GM21526 (cell line): ENCODE results near the gene KBTBD3.
A peak's percentile ranks its signal among the peaks of the same experiment; 100 is the strongest.

Source experiments
- ATAC-seq: cut with Tn5 transposase; IDR thresholded peaks from one replicate; pipeline ENCODE4 v1.9.1; 2021; ENCODE audit warnings: moderate library complexity; ENCODE audit not compliant: unreplicated experiment, low FRiP score

Gene KBTBD3, protein sequence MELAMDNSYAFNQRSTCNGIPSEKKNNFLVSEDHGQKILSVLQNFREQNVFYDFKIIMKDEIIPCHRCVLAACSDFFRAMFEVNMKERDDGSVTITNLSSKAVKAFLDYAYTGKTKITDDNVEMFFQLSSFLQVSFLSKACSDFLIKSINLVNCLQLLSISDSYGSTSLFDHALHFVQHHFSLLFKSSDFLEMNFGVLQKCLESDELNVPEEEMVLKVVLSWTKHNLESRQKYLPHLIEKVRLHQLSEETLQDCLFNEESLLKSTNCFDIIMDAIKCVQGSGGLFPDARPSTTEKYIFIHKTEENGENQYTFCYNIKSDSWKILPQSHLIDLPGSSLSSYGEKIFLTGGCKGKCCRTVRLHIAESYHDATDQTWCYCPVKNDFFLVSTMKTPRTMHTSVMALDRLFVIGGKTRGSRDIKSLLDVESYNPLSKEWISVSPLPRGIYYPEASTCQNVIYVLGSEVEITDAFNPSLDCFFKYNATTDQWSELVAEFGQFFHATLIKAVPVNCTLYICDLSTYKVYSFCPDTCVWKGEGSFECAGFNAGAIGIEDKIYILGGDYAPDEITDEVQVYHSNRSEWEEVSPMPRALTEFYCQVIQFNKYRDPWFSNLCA

GRCh38 chr11:106076919-106077608 lies at the start of gene KBTBD3:
TSS of gene KBTBD3 (minus strand) at chr11:106077347. CDS start at chr11:106059097, 18,250 bp downstream.
- ATAC-seq, result peak; percentile 98

GRCh38 chr11:106121570-106122320 lies 44.6 kb upstream of the KBTBD3 start:
- ATAC-seq, result no peak

DNA sequence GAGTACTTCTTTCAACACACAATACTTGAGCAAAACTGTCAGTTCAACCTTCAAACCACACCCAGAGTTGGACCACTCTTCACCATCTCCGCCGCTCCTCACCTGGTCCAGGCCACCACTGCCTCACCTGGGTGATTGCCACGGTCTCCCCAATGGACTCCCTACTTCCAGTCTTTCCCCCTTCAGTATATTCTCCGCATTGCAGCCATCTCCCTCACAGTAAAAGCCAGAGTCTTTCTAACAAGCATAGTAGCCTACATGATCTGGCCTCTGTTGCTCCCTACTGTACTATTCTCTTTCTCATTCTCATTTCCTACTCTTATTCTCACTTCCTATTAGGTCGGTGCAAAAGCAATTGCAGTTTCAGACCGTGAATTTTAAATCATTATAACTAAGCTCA lies 28.8 kb upstream of the KBTBD3 start:
- no peak for ATAC-seq

- ATAC-seq, result no peak
These were observed 24.7 kb upstream of the KBTBD3 start for GRCh38 chr11:106101819-106102218.

DNA sequence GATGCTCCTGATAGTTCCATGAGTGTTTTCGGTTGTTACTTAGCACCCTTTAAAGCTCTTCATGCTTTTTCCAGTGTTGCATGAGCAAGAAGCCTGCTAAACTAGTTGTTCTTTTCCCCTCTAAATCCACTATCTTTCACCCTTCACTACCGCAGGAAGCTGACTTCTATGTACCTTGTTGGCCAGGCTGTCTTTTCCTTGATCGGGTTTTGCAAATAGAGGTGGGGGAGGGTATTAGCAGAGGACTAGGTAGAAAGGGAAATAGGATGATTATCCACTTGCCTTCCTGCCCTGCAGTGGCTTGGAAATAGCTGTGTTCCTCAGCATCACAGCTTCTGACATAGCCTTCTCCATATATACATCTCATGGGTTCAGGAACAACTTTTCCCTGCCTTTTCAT lies 24.2 kb upstream of the KBTBD3 start:
- ATAC-seq, result no peak

DNA sequence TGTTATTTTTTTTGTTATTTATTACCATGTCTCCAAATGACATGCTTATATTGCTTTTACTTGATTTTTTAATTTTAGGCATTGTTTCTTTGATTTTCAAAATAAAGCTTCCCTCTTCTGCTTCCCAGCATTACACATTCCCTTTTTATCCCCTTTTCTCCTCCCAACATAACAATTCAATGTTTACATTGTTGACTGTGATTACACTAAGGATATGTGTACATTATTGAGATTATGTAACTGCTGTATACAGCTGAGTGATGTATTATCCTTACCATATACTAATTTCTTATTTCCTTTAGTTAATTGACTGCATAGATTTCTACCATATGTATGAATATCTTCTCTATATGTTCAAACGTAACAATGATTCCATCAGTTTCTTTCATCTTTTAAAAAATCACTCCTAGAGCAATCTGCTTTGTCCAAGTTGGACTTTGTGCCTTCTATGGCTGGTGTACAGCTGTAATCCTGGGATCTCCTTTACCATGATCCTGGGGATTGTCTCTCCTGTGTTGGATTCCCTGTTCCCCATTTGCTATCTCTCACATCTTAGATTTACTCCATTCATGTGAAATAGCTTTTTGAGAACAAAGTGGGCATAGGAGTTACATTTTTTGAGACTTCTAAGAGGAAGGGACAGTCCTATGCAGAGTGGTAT lies 21.9 kb upstream of the KBTBD3 start:
- ATAC-seq, result no peak

GRCh38 chr11:106092446-106092845 lies 15.3 kb upstream of the KBTBD3 start:
- ATAC-seq, result peak; percentile 42

GRCh38 chr11:106091480-106092123 lies 14.5 kb upstream of the KBTBD3 start:
- peak; percentile 98 for ATAC-seq

DNA sequence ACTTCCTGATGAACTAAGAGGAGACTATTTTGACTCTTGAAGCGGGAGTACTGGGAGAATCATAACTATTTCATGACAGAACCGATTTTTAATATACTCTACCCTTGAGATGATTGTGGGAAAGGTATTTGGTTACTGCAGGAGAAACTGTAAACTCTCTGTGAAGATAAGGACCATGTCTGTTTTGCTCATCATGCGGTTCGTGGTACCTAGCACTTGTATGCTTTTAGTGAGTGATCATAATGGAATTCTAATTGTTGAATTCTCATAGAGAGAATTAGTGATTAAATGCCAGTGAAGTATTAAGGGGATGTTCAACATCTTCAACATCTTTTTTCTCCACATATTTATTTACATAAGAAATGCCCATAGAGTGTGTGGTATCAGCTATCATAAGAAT lies 11.7 kb upstream of the KBTBD3 start:
- ATAC-seq, result no peak

DNA sequence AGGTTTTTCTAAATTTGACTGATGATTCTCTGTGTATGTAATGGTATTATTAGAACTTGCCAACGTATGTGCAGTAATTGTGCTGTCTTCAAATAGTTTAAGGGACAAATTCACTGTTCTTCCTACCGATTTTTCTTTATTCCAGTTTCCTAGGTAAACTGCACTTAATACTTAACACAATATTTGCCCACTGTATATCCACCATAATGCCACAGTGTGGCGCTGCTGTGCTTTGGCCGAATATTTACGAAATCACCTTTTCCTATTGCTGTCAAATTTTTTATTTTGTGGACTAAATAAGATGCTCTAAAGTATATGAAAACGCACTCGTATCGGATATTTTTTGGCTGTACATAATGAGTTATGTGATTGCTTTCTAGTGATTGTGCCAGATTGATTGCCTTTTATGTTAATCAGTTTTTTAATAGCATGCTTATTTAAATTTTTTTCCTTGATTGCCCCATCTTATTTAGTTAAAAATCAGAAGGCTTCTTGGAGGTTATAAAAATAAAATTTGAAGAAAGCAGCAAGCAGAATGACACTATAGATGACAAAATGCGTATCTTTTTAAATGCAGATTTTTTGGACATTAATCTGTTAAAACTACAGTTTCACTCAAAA lies 10.8 kb upstream of the KBTBD3 start:
- peak; percentile 31 for ATAC-seq

- ATAC-seq, result no peak
These were observed 9.7 kb upstream of the KBTBD3 start for GRCh38 chr11:106086850-106087249.

DNA sequence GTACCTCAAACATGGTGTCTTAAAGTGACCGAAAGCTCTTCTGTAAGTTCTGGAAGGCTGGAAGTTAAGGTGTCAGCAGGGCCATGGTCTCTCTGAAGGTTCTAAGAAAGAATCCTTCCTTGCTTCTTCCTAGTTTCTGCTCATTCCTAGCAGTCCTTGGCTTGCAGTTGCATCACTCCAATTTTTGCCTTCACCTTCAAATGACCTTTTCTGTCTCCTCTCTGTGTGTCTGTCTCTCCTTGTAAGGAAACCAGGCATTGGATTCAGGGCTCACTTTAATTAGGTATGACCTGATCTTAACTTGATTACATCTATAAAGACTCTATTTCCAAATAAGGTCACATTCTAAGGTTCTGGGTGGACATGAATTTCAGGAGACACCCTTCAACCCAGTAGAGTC lies 9.0 kb upstream of the KBTBD3 start:
- ATAC-seq, result no peak

DNA sequence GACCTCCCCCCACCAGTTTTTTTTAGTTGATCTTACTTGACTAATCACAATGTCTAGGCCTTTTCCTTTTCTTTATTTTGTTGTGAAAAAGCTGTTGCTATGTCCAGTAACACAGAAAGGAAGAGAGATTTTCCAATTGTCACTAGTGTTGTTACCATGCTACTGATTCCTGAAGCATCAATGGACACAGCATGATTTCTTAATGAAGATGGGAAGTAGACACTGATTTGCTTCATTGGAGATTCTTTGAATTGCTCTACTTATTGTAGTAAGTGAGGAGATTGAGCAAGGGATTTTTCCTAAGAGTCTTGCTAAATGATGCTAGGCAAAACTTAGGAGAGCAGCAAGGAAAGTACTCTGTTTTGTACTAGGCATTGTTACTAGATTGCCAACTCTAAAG lies 4.9 kb upstream of the KBTBD3 start:
- ATAC-seq, result no peak

GRCh38 chr11:106077609-106078455 lies 685 bp upstream of the KBTBD3 start, which contains the start of gene AASDHPPT:
TSS of gene AASDHPPT (plus strand) at chr11:106077662. CDS start at chr11:106077711, 49 bp downstream.
- peak; percentile 20 for ATAC-seq

GRCh38 chr11:106076171-106076918 lies 802 bp downstream of the KBTBD3 start:
- ATAC-seq, result no peak

GRCh38 chr11:106072804-106073203 lies 4.3 kb downstream of the KBTBD3 start:
- ATAC-seq, result no peak

GRCh38 chr11:106070606-106071005 lies 6.5 kb downstream of the KBTBD3 start:
- ATAC-seq, result no peak

DNA sequence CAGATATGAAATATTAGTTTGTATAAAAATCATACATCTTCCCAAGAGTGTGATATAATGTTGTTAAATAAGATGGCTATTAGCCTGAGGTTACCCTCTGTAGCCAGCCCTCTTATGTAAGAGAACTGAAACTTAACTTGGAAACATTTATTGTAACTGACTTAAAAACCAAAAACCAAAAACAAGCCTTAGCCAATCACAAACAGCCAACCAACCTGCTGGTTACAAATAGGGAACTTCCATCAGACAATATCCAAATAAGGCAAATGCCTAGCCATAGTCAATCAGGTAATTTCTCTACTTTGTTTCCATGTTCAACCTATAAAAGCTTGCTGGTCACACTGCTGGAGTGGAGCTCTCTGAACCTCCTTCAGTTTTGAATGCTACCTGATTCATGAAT lies 14.1 kb downstream of the KBTBD3 start:
- ATAC-seq, result no peak
